CD14-positive monocyte (primary cell): ENCODE results near the gene EML3. TPM values are rescaled to one million over a fixed set of nuclear protein-coding genes. Genes with fewer than 3 reads are reported as not detected.
A peak's percentile ranks its signal among the peaks of the same experiment; 100 is the strongest.

Experiments
- DNase-seq, 3 donors: peaks; one replicate each; pipeline ENCODE4 v3.0.0-alpha.2; 2011 to 2022
- H2AFZ ChIP-seq: 2 replicates; pipeline ENCODE4 v1.6.0; 2012; ENCODE audit warnings: mild to moderate bottlenecking, low read depth, low read length, inconsistent platforms; ENCODE audit not compliant: insufficient read depth, poor library complexity, severe bottlenecking
- H3K27ac ChIP-seq, 2 donors: 1 replicate in 1 of 2; 2 replicates in 1 of 2; pipeline ENCODE4 v1.5.1; 2012 to 2013; ENCODE audit warnings: low read length in 2 of 2, control low read depth in 1 of 2, inconsistent platforms in 1 of 2, low read depth in 1 of 2, mild to moderate bottlenecking in 1 of 2
- H3K27me3 ChIP-seq, 2 donors: one replicate each; pipeline versions ENCODE4 v1.6.0 to v1.6.1; 2011 to 2013; ENCODE audit warnings: low read length in 2 of 2; ENCODE audit not compliant: control insufficient read depth in 2 of 2, insufficient read depth in 2 of 2
- H3K36me3 ChIP-seq, 2 donors: replicated peaks in 1 of 2; 1 replicate in 1 of 2; 2 replicates in 1 of 2; pipeline versions ENCODE4 v1.5.1 to v1.6.1; 2012 to 2013; ENCODE audit warnings: low read length in 2 of 2, control low read depth in 1 of 2, inconsistent platforms in 1 of 2, mild to moderate bottlenecking in 1 of 2; ENCODE audit not compliant: insufficient read depth in 2 of 2, control insufficient read depth in 1 of 2
- H3K4me1 ChIP-seq, 2 donors: 1 replicate in 1 of 2; 2 replicates in 1 of 2; pipeline versions ENCODE4 v1.5.1 to v1.6.1; 2012 to 2013; ENCODE audit warnings: low read length in 2 of 2, control low read depth in 1 of 2, inconsistent platforms in 1 of 2, mild to moderate bottlenecking in 1 of 2, moderate library complexity in 1 of 2; ENCODE audit not compliant: insufficient read depth in 2 of 2, control insufficient read depth in 1 of 2
- H3K4me2 ChIP-seq: replicated peaks from 2 replicates; pipeline ENCODE3; 2012; ENCODE audit warnings: low read length, moderate library complexity, mild to moderate bottlenecking; ENCODE audit not compliant: poor library complexity, severe bottlenecking; ENCODE audit errors: extremely low read depth
- H3K4me3 ChIP-seq, 3 experiments: fragments of 200-600 bp in 1 of 3; sonication (generic) in 1 of 3; replicated peaks in 1 of 3; 1 replicate in 2 of 3; 2 replicates in 1 of 3; pipeline ENCODE4 v1.5.1; 2011 to 2013; ENCODE audit warnings: low read length in 3 of 3, mild to moderate bottlenecking in 3 of 3, control low read depth in 2 of 3, low read depth in 2 of 3, inconsistent platforms in 1 of 3, moderate library complexity in 1 of 3
- H3K79me2 ChIP-seq: 2 replicates; pipeline ENCODE4 v1.6.0; 2012; ENCODE audit warnings: mild to moderate bottlenecking, control low read depth, inconsistent platforms, low read length, moderate library complexity; ENCODE audit not compliant: insufficient read depth
- H3K9ac ChIP-seq: 2 replicates; pipeline ENCODE4 v1.6.0; 2017; ENCODE audit warnings: low read length, mild to moderate bottlenecking; ENCODE audit not compliant: insufficient read depth, poor library complexity, severe bottlenecking
- H3K9me3 ChIP-seq, 2 donors: replicated peaks in 1 of 2; 1 replicate in 1 of 2; 2 replicates in 1 of 2; pipeline versions ENCODE4 v1.5.1 to v1.6.1; 2012 to 2013; ENCODE audit warnings: low read length in 2 of 2, control low read depth in 1 of 2; ENCODE audit not compliant: control insufficient read depth in 1 of 2, insufficient read depth in 1 of 2
- H4K20me1 ChIP-seq: 2 replicates; pipeline ENCODE4 v1.6.0; 2012; ENCODE audit warnings: mild to moderate bottlenecking, low read length, control low read depth, moderate library complexity; ENCODE audit not compliant: insufficient read depth
- H3K27ac Mint-ChIP-seq, 7 donors: one replicate each; pipeline ENCODE4 v1.8.0; 2020; ENCODE audit warnings: mild to moderate bottlenecking in 7 of 7, mixed read lengths in 7 of 7, moderate library complexity in 6 of 7, inconsistent platforms in 2 of 7
- H3K27me3 Mint-ChIP-seq, 3 donors: one replicate each; pipeline ENCODE4 v1.8.0; 2021 to 2022; ENCODE audit warnings: low read depth in 3 of 3, mild to moderate bottlenecking in 3 of 3, mixed read lengths in 3 of 3, moderate library complexity in 3 of 3, inconsistent platforms in 1 of 3
- H3K36me3 Mint-ChIP-seq, 2 donors: one replicate each; pipeline ENCODE4 v1.8.0; 2020; ENCODE audit warnings: mixed read lengths in 2 of 2, inconsistent platforms in 1 of 2, mild to moderate bottlenecking in 1 of 2
- H3K4me1 Mint-ChIP-seq: one replicate; pipeline ENCODE4 v1.8.0; 2020; ENCODE audit warnings: mild to moderate bottlenecking, mixed read lengths
- H3K4me3 Mint-ChIP-seq, 2 donors: one replicate each; pipeline ENCODE4 v1.8.0; 2020; ENCODE audit warnings: mild to moderate bottlenecking in 2 of 2, mixed read lengths in 2 of 2, moderate library complexity in 1 of 2
- H3K9me3 Mint-ChIP-seq, 7 donors: one replicate each; pipeline ENCODE4 v1.8.0; 2020 to 2022; ENCODE audit warnings: mixed read lengths in 7 of 7, mild to moderate bottlenecking in 6 of 7, moderate library complexity in 6 of 7, inconsistent platforms in 2 of 7
- CTCF ChIP-seq: fragments of 200-600 bp; IDR thresholded peaks from one replicate; pipeline ENCODE4 v1.8.0; 2022; ENCODE audit warnings: antibody characterized with exemption, mild to moderate bottlenecking
- WGBS: methylation state at CpG from one replicate; pipeline ENCODE4 v1.1.5; 2013; ENCODE audit warnings: missing lambda C conversion rate; ENCODE audit not compliant: insufficient coverage; 5-methylcytosine and 5-hydroxymethylcytosine counted together
- intact Hi-C, 2 donors: fragments of 100-400 bp; cut with micrococcal nuclease; formaldehyde crosslinking; loops; one replicate each; pipeline versions ENCODE4 v1.15.0 to v1.15.1; 2023
- polyA plus RNA-seq, 3 donors: library from polyadenylated mRNA; depleted of rRNA in 1 of 3; unstranded in 2 of 3; stranded (reverse) in 1 of 3; fragments of 300-500 nt in 2 of 3; fragments of >200 nt in 1 of 3; fragmentation: Illumina TruSeq in 2 of 3; gene quantifications; 1 replicate in 2 of 3; 2 replicates in 1 of 3; pipeline ENCODE4 v1.2.3, GENCODE V29; 2012 to 2021

Gene EML3
- polyA plus RNA-seq, 3 donors = 7.2 to 131 (median 10.6) TPM

- peak overlapping the region; percentile 84 for H2AFZ ChIP-seq
- intact Hi-C loops = loop anchor here in 1 of 2 donors (5.0 kb wide), 1 partner anchor 43 kb away; the partner anchor contains the start of gene MTA2
Observed at GRCh38 chr11:62645671-62645945, 33.0 kb upstream of the EML3 start.

GRCh38 chr11:62644220-62644619, 31.6 kb upstream of the EML3 start:
- Histone ChIP-seq H3K27ac (peak overlapping the region in 1 of 2 donors; percentile 20), H3K4me2 (no peak overlapping the region), H3K36me3 (peaks cover 20 to 44% of the 10 kb centered on the region in 2 donors), H3K4me1 (peaks cover 16 to 24% of the 10 kb centered on the region in 2 donors), H3K79me2 (peaks cover 75% of the 10 kb centered on the region), H4K20me1 (peaks cover 4% of the 10 kb centered on the region), H3K9me3 (no peaks in the 10 kb centered on the region), H2AFZ (no peak overlapping the region), H3K9ac (no peak overlapping the region), H3K4me3 (no peak overlapping the region), H3K27me3 (no peaks in the 10 kb centered on the region)
- TF ChIP-seq CTCF = no peak
- H3K27ac Mint-ChIP-seq = peak overlapping the region in 1 of 7 donors; percentile 3
- no peaks in the 10 kb centered on the region for H3K9me3 Mint-ChIP-seq
- H3K4me3 Mint-ChIP-seq = no peak overlapping the region
- no peak for DNase-seq
- H3K27me3 Mint-ChIP-seq = peaks cover 0 to 4% (median 0%) of the 10 kb centered on the region in 3 donors
- intact Hi-C loops = no loop called here
- H3K36me3 Mint-ChIP-seq = peaks cover 20 to 42% of the 10 kb centered on the region in 2 donors
- peaks cover 25% of the 10 kb centered on the region for H3K4me1 Mint-ChIP-seq
- 96% methylated on average over 3 of the region's 8 CpGs for WGBS

More at GRCh38 chr11:62645671-62645945, 33.0 kb upstream of the EML3 start:
- no peaks in the 10 kb centered on the region for H3K9me3 Mint-ChIP-seq
- peaks cover 25 to 45% of the 10 kb centered on the region in 2 donors for H3K36me3 ChIP-seq
- peaks cover 20 to 41% of the 10 kb centered on the region in 2 donors for H3K36me3 Mint-ChIP-seq
- peak overlapping the region; percentile 74 to 90 for H3K27ac ChIP-seq
- peak overlapping the region; percentile 87 to 94 for H3K4me3 Mint-ChIP-seq
- no peak for DNase-seq
- no peaks in the 10 kb centered on the region for H3K27me3 ChIP-seq
- no peak for TF ChIP-seq CTCF
- H3K27me3 Mint-ChIP-seq = peaks cover 0 to 4% (median 0%) of the 10 kb centered on the region in 3 donors
- WGBS = 40% methylated on average over 4 of the region's 11 CpGs
- H4K20me1 ChIP-seq = peaks cover 4% of the 10 kb centered on the region
- peak overlapping the region; percentile 96 for H3K9ac ChIP-seq
- peaks cover 72% of the 10 kb centered on the region for H3K79me2 ChIP-seq
- H3K4me2 ChIP-seq = peak overlapping the region; percentile 98
- peaks cover 16 to 24% of the 10 kb centered on the region in 2 donors for H3K4me1 ChIP-seq
- peak overlapping the region; percentile 85 to 98 (median 91) for H3K27ac Mint-ChIP-seq
- H3K4me1 Mint-ChIP-seq = peaks cover 21% of the 10 kb centered on the region
- H3K9me3 ChIP-seq = no peaks in the 10 kb centered on the region
- peak overlapping the region; percentile 91 to 99 (median 91) for H3K4me3 ChIP-seq
